GM18951 (cell line): ENCODE data around the gene RBP3.

Source experiments
- POLR2A ChIP-seq: IDR thresholded peaks from 4 replicates; pipeline ENCODE4 v1.6.1; 2011; ENCODE audit warnings: mild to moderate bottlenecking; ENCODE audit not compliant: insufficient read length, insufficient read depth; ENCODE audit errors: extremely low read depth
- in situ Hi-C: fragments of 300-500 bp; cut with MboI; formaldehyde crosslinking; loops from one replicate; pipeline ENCODE4 v1.12.0; 2022; ENCODE audit warnings: low sequenced_read_pairs, mixed read lengths, inconsistent platforms; ENCODE audit not compliant: unreplicated experiment

Gene RBP3

GRCh38 chr10:47334466-47335295, 13.5 kb upstream of the RBP3 start:
- no peak for TF ChIP-seq POLR2A
- in situ Hi-C loops: no loop called here

GRCh38 chr10:47335906-47336305, 12.3 kb upstream of the RBP3 start:
- no peak for TF ChIP-seq POLR2A
- in situ Hi-C loops: no loop called here

DNA sequence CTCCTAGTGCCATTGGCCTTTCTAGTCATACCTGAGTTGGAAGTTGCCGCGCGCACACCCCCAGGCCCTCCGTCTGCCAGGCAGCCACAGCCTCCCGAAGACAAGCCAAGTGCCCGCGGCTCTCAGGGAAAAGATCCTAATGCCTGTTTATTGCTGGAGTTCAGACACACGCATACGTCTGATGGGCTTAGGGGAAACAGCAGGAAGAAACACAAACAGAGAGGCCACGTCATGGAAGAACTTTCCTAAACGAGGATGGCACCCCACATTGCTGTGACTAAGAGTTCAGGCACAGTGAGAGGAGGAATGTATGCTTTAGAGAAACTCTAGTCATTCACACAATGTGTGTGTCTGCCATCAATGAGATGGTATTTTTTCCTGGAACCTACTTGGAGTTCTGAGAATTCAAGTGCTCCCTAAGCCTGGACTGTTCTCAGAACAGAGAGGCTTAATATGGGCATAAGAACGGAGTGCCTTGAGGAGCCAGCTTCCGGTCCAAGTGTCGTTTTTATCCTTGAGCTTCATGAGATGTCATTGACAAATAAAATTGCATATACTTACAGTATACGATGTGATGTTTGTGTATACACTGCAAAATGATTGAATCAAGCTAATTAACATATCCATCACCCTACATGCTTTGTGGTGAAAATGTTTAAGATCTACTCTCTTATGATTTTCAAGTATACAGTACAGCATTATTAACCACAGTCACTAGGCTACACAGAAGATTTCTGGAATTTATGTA, 11.6 kb upstream of the RBP3 start:
- in situ Hi-C loops: no loop called here
- no peak for TF ChIP-seq POLR2A

- TF ChIP-seq POLR2A: no peak
- in situ Hi-C loops: no loop called here
Measured at GRCh38 chr10:47337310-47337709, 10.9 kb upstream of the RBP3 start.

DNA sequence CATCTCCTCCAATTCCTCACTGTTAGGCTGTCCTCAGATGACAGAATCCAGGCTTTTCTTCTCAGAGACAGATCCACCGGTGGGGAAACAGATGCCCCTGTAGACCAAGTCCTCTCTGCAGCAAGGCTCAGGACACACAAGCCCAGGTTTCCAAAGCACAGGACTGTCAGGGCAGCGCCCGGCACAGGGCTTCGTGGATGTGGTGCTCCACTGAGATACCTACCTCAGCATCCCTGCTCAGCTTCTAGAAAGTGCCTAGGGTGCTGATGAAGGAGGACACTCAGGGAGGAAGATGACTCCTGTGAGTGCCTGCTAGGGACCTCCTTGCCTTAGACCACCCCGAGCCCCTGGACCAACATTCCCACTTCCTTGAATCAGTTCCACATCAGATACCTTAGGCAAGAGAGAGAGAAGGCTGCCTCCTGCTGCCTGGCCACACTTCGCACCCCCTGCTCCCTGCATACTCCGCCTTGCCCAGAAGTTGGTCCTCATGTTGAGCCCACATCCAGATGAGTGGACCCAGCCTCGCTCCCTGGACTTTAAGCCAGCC, 8.9 kb upstream of the RBP3 start:
- TF ChIP-seq POLR2A: no peak
- in situ Hi-C loops: no loop called here

DNA sequence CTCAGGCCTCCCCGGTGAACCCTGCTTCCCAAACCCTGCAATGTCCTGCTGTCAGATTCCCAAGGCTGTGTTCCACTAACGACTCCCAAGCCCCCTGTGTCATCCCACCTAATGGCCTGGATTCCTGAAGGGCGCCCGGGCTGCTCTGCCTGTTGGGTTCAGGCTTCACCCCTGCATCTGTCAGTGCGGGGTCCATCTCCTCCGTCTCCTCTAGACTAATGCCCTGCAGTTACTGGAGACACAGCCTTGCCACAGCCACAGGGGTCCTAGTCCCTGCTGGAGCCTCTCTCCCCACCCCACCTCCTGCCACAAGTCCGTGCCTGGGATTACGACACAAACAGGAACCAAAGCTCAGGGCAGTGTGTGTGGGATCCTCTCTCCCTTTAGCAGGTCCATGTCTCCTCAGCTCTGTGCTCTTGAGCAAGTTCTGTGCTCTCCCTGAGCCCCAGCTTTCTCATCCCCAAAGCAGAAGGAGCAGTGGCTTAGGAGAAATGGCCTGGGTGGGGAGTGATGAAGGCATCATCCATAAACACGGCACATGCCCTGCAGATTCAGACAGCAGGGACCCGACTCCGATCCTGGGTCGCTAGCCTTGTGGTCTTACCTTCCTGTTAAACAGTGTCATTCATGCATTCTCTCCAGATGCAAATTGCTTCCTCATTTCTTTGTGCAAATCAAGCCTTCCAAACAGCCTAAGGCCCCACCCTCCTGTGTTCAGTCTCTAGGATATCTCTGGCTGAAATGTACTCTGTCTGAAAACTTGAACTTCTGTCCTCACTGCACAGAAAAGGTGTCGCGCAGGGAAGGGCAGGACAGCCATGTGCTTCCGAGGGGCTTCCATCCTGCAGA, 8.2 kb upstream of the RBP3 start:
- in situ Hi-C loops: no loop called here
- no peak for TF ChIP-seq POLR2A

DNA sequence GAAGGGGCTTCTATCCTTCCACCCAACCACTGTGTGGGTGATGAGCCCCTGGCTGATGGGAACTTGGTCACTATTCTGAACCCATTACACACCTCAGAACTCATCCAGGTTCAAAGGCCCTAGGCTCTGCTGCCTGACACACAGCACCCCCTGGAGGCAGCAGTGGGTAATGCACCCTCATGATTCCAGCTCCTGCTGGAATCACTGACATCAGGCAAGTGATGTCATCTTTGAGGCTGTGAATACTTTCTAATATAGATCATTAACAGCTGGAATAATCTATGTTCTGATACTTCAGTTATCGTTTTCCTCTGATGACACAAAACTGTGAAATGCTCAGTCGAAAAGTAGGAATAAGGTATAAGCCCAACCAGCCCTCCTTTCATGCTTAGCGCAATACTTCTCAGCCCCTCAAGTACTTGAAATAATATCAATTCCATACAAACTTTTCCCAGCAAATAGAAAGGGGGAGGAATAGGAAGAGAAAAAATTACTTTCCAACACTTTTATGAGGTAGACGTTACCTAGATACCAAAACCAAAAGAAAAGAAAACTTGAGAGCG, 7.5 kb upstream of the RBP3 start:
- in situ Hi-C loops: no loop called here
- TF ChIP-seq POLR2A: no peak

GRCh38 chr10:47344996-47345870, 2.9 kb upstream of the RBP3 start:
- in situ Hi-C loops: no loop called here

GRCh38 chr10:47346581-47347302, 1.4 kb upstream of the RBP3 start:
- in situ Hi-C loops: no loop called here
- TF ChIP-seq POLR2A: no peak

More at GRCh38 chr10:47344996-47345870, 2.9 kb upstream of the RBP3 start:
- no peak for TF ChIP-seq POLR2A

- in situ Hi-C loops: no loop called here
- TF ChIP-seq POLR2A: no peak
Measured at GRCh38 chr10:47347303-47347675, 874 bp upstream of the RBP3 start.
